ENCODE measurements around the gene INTS4.
"Not testable (repeated sequence)": the region's sequence is repeated elsewhere in the genome, so short reads cannot be mapped to it uniquely, and the experiment has no call there.

The INTS4 gene

DNA sequence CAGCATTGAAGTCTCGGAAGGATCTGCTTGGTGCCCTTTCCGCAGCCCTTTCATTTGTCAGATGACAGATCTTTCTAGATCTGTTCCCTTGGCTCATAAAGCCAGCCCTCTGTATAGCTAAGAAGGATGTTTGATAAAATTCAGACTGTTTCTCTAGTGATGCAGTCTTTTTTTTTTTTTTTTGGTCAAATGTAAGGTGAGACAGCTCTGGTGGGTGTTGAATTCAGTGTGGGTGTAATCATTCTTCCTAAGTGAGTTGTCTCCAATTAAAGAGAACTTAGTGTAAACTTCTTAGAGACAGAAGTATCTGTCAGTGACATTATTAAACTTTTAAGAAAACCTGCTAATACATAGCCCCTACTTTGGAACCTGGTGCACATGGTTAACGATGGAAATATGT is 120.3 kb downstream of the INTS4 start:
- no peak for DNase-seq

DNA sequence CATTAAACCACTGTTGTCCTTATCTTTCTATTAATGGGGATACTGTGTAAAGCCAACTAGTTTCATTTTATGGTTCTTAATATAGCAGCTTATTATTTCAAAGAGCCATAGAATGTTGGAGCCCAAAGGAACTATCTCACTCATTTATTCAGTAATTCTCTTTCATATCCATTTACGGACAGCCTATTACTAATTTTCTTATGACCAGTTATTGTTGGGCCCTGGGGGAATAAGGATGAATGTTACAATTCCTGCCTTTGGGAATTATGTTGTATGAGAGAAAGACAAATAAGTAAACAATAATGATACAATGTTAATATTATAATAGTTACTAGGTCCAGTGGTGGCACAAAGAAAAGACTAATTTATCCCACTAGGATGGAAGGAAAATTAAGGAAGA is 121.1 kb downstream of the INTS4 start:
- no peak for DNase-seq

- no peak for DNase-seq
Measured at GRCh38 chr11:77871855-77872254, 122.6 kb downstream of the INTS4 start.

GRCh38 chr11:77868744-77869143 is 125.7 kb downstream of the INTS4 start:
- DNase-seq, result no peak

GRCh38 chr11:77866336-77866735 is 128.1 kb downstream of the INTS4 start:
- DNase-seq, result no peak

DNA sequence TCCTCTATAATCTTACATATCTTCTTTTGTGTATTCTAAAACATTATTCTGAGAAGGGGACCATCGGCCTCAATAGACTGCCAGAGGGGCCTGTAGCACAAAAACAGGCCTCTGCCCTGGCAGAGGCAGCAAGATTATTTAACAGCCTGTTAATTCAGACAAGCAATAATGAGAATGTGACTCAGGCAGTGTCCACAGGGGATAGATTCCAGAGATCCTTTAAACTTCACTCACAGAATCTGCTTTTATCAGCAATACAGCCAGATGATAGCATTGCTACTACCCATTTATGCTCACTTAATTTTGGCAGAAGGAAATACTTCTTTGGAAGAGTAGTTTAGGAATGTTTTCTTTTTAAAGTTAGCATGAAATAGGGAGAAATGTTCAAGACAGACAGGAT is 128.7 kb downstream of the INTS4 start:
- DNase-seq, result no peak

GRCh38 chr11:77861444-77861843 is 133.0 kb downstream of the INTS4 start:
- not testable (repeated sequence) for DNase-seq

DNA sequence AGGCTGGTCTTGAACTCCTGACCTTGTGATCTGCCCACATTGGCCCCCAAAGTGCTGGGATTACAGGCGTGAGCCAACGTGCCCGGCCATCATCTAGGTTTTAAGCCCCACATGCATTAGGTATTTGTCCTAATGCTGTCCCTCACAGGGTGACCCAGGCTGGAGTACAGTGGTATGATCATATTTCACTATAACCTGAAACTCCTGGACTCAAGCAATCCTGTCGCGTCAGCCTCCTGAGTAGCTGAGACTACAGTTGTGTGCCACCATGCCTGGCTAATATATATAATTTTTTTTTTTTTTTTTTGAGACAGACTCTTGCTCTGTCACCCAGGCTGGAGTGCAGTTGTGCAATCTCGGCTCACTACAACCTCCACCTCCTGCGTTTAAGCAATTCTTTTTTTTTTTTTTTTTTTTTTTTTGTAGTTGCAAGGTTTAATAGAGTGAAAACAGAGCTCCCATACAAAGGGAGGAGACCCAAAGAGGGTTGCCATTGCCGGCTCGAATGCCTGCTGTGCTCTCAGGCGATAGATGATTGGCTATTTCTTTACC is 136.5 kb downstream of the INTS4 start:
- DNase-seq, result peak; percentile 22

DNA sequence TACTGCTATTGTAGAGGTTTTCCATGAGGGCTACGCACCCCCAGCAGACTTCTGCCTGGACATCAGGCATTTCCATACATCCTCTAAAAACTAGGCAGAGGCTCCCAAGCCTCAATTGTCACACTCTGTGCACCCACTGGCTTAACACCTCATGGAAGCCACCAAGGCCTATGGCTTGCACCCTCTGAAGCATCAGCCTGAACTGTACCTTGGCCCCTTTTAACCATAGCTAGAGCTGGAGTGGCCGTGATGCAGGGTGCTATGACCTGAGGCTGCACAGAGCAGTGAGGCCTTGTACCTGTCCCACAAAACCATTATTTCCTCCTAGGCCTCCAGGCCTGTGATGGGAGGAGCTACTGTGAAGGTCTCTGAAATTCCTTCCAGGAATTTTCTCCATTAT is 139.6 kb downstream of the INTS4 start:
- DNase-seq, result no peak

GRCh38 chr11:77851503-77851902 is 143.0 kb downstream of the INTS4 start:
- DNase-seq, result no peak

DNA sequence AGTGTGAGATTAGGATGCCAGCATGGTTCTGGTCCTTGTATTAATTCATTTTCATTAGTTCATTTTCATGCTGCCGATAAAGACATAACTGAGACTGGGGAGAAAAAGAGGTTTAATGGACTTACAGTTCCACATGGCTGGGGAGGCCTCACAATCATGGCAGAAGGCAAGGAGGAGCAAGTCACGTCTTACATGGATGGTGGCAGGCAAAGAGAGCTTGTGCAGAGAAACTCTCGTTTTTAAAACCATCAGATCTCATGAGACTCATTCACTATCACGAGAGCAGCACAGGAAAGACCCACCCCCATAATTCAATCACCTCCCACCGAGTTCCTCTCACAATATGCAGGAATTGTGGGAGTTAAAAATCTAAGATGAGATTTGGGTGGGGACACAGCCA is 150.8 kb downstream of the INTS4 start:
- DNase-seq, result not testable (repeated sequence)

DNA sequence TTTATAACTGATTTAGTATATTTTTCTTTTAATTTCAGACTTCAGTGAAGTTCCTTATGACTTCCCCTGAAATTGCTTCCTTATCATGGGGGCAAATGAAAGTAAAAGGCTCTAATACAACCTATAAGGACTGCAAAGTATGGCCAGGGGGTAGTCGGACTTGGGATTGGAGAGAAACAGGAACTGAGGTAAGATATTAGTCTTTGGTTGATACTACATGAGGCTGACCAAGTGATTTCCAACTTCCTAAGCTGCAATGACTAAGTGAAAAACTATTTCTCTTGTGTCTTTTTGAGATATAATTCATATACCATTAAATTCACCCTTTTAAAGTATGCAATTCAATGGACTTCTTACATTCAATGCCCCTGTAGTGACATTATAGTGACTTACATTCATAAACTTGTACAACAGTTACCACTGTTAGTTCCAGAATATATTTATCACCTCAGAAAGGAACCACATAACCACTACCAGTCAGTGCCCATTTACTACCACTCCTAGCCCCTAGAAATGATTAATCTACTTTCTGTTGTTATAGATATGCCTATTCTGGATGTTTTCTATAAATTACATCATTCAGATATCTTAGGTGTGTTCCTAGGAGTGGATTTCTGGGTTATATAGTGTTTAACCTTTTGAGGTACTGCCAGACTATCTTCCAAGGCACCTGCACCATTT is 151.9 kb downstream of the INTS4 start:
- peak; percentile 17 for DNase-seq

DNA sequence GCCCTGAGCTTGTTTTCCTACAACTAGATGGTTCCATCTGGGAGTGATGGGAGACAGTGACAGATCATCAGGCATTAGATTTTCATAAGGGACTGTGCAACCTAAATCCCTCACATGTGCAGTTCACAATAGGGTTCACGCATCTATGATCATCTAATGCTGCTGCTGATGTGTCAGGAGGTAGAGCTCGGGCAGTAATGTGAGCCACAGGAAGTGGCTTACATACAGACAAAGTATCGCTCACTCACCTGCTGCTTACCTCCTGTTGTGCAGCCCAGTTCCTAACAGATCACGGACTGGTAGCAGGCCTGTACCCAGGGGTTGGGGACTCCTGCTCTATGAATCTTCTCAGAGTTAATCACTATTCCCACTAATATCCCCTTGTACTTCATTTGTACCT is 161.2 kb downstream of the INTS4 start:
- DNase-seq, result no peak

DNA sequence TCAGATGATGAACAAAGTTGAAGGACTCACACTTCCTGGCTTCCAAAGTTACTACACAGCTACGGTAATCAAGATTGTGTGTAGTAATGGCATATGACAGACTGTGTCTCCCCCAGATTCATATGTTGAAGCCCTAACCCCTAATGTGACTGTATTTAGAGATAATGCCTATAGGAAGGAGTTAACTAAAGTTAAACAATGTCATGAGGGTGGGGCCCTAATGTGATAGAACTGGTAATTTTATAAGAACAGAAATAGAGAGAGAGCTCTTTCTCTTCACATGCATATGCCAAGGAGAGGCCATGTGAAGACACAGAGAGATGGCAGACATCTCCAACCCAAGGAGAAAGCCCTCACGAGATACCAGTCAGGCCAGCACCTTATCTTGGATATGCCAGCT is 165.5 kb downstream of the INTS4 start:
- no peak for DNase-seq

Data from MV-4-11 (cell line).